Gastroesophageal sphincter (tissue), 4 donors: Measurements from ENCODE around the gene ALDH2. TPM values are rescaled to one million over a fixed set of nuclear protein-coding genes. Genes with fewer than 3 reads are reported as not detected.
"Not testable (repeated sequence)": the region's sequence is repeated elsewhere in the genome, so short reads cannot be mapped to it uniquely, and the experiment has no call there.

Experiments used
- ATAC-seq: fragments of 150-250 bp; one replicate; pipeline ENCODE4 v1.9.1; 2016; ENCODE audit warnings: mild to moderate bottlenecking, moderate library complexity
- H3K27ac ChIP-seq, 4 donors: fragments of 200-600 bp; sonication (generic) in 3 of 4; 1 replicate in 3 of 4; 2 replicates in 1 of 4; pipeline ENCODE4 v1.5.1; 2016 to 2019
- H3K27me3 ChIP-seq: fragments of 200-600 bp; sonication (generic); one replicate; pipeline ENCODE4 v1.5.1; 2019
- H3K36me3 ChIP-seq, 2 donors: fragments of 200-600 bp; sonication (generic); one replicate each; pipeline ENCODE4 v1.5.1; 2019; ENCODE audit warnings: control low read depth in 1 of 2
- H3K4me1 ChIP-seq, 3 donors: fragments of 200-600 bp; sonication (generic); 1 replicate in 2 of 3; 2 replicates in 1 of 3; pipeline ENCODE4 v1.5.1; 2016 to 2019; ENCODE audit warnings: control low read depth in 2 of 3
- H3K4me3 ChIP-seq, 2 donors: fragments of 200-600 bp; sonication (generic); one replicate each; pipeline ENCODE4 v1.5.1; 2019; ENCODE audit warnings: mild to moderate bottlenecking in 1 of 2, moderate library complexity in 1 of 2
- H3K9me3 ChIP-seq, 3 donors: fragments of 200-600 bp; sonication (generic); one replicate each; pipeline ENCODE4 v1.5.1; 2017 to 2019; ENCODE audit warnings: control low read depth in 2 of 3
- EP300 ChIP-seq: sonication (generic); formaldehyde crosslinking; IDR thresholded peaks from one replicate; pipeline ENCODE4 v1.6.1; 2017; ENCODE audit warnings: antibody characterized with exemption, mild to moderate bottlenecking
- POLR2A ChIP-seq, 2 donors: fragments of 450-650 bp; IDR thresholded peaks; one replicate each; pipeline ENCODE4 v1.6.1; 2017; ENCODE audit warnings: antibody characterized with exemption in 2 of 2, mild to moderate bottlenecking in 2 of 2, moderate library complexity in 1 of 2
- POLR2AphosphoS5 ChIP-seq: sonication (generic); formaldehyde crosslinking; IDR thresholded peaks from one replicate; pipeline ENCODE4 v1.6.1; 2017; ENCODE audit warnings: antibody characterized with exemption
- WGBS, 2 donors: methylation state at CpG; one replicate each; pipeline ENCODE4 v1.1.5; 2018; ENCODE audit warnings: low coverage in 1 of 2; 5-methylcytosine and 5-hydroxymethylcytosine counted together
- total RNA-seq, 4 donors: library from RNA; depleted of rRNA; stranded (reverse); fragments of >200 nt; gene quantifications; one replicate each; pipeline ENCODE4 v1.1.0, GENCODE V29; 2016
- TF ChIP-seq, protein P1 (sequence below), 4 experiments: fragments of 200-600 bp in 2 of 4; fragments of 450-650 bp in 2 of 4; sonication (generic) in 1 of 4; IDR thresholded peaks; one replicate each; pipeline ENCODE4 v1.5.1; 2017 to 2019; ENCODE audit warnings: antibody characterized with exemption in 4 of 4, mild to moderate bottlenecking in 2 of 4, moderate library complexity in 2 of 4

ALDH2 gene
- total RNA-seq, 4 donors from 2014 or later = 197 to 245 (median 209) TPM

DNA sequence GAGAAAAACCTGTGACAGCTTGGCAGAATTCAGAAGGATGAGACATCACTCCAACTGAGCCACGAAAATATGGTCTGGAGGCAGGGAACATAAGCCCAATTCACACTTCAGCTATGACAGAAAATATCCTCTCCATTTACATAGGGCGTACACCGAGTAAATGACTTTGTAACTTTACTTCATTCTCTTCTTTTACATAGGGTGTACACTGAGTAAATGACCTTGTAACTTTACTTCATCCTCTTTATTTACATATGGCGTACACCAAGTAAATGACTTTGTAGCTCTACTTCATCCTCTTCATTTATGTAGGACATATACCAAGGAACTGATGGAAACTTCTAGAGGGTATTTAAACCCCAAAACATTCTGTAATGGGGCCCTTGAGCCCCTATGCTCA, 61.2 kb downstream of the ALDH2 start:
- WGBS, 2 donors = 76 to 95% methylated on average over 4 of the region's 4 CpGs

DNA sequence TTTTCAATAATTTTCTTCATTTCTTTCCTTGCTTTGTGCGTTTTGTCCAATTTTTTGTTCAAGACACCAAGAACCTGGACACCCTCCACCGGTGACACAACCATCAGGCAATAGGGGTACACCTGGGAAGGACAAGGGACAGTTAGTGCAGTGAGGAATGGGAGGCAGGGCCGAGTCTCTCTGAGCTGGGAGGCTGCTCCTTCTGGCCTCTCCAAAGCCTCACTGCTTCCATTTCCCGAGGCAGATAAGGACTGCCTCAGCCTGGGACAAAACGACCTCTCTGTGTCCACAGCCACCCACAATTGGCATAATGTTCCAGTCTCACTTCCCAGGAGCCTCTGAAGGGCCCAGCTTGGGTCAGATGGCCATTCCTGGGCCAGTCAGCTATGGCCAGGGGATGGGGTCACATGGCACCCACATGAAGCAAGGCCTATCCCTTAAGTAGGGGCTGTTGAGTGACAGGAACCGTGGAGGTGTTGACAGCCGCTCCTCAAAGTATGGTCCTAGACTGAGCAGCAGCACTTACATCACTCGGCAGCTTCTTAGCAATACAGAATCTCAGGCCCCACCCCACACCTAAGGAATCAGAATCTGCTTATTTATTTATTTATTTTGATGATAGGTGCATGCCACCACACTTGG, 61.7 kb downstream of the ALDH2 start:
- TF ChIP-seq POLR2AphosphoS5 (no peak), EP300 (no peak), POLR2A (IDR thresholded peaks at IDR 0.05) (no peak)
- TF ChIP-seq, protein P1, sequence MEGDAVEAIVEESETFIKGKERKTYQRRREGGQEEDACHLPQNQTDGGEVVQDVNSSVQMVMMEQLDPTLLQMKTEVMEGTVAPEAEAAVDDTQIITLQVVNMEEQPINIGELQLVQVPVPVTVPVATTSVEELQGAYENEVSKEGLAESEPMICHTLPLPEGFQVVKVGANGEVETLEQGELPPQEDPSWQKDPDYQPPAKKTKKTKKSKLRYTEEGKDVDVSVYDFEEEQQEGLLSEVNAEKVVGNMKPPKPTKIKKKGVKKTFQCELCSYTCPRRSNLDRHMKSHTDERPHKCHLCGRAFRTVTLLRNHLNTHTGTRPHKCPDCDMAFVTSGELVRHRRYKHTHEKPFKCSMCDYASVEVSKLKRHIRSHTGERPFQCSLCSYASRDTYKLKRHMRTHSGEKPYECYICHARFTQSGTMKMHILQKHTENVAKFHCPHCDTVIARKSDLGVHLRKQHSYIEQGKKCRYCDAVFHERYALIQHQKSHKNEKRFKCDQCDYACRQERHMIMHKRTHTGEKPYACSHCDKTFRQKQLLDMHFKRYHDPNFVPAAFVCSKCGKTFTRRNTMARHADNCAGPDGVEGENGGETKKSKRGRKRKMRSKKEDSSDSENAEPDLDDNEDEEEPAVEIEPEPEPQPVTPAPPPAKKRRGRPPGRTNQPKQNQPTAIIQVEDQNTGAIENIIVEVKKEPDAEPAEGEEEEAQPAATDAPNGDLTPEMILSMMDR (IDR thresholded peaks at IDR 0.05) = no peak
- no peak overlapping the region for H3K4me3 ChIP-seq
- 86 to 90% methylated on average over 2 to 4 of the region's 8 CpGs for WGBS, 2 donors
- no peaks in the 10 kb centered on the region for H3K9me3 ChIP-seq
- no peaks in the 10 kb centered on the region for H3K36me3 ChIP-seq
- no peaks in the 10 kb centered on the region for H3K4me1 ChIP-seq
- no peak for ATAC-seq
- no peak overlapping the region for H3K27ac ChIP-seq
- no peaks in the 10 kb centered on the region for H3K27me3 ChIP-seq

More for the DNA sequence above, 61.2 kb downstream of the ALDH2 start:
- no peaks in the 10 kb centered on the region for H3K27me3 ChIP-seq
- H3K36me3 ChIP-seq = no peaks in the 10 kb centered on the region
- H3K4me1 ChIP-seq = no peaks in the 10 kb centered on the region
- H3K27ac ChIP-seq = no peak overlapping the region
- ATAC-seq = no peak
- no peak overlapping the region for H3K4me3 ChIP-seq
- no peak for TF ChIP-seq POLR2AphosphoS5
- TF ChIP-seq, protein P1 (IDR thresholded peaks at IDR 0.05) = no peak
- no peaks in the 10 kb centered on the region for H3K9me3 ChIP-seq

DNA sequence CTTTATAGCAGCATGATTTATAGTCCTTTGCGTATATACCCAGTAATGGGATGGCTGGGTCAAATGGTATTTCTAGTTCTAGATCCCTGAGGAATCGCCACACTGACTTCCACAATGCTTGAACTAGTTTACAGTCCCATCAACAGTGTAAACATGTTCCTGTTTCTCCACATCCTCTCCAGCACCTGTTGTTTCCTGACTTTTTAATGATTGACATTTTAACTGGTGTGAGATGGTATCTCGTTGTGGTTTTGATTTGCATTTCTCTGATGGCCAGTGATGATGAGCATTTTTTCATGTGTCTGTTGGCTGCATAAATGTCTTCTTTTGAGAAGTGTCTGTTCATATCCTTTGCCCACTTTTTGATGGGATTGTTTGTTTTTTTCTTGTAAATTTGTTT, 62.9 kb downstream of the ALDH2 start:
- H3K4me1 ChIP-seq, H3K4me3 ChIP-seq, H3K27me3 ChIP-seq, H3K27ac ChIP-seq, H3K9me3 ChIP-seq, ATAC-seq, H3K36me3 ChIP-seq: not testable (repeated sequence)
- WGBS, 2 donors = 80 to 87% methylated on average over 1 to 3 of the region's 3 CpGs

DNA sequence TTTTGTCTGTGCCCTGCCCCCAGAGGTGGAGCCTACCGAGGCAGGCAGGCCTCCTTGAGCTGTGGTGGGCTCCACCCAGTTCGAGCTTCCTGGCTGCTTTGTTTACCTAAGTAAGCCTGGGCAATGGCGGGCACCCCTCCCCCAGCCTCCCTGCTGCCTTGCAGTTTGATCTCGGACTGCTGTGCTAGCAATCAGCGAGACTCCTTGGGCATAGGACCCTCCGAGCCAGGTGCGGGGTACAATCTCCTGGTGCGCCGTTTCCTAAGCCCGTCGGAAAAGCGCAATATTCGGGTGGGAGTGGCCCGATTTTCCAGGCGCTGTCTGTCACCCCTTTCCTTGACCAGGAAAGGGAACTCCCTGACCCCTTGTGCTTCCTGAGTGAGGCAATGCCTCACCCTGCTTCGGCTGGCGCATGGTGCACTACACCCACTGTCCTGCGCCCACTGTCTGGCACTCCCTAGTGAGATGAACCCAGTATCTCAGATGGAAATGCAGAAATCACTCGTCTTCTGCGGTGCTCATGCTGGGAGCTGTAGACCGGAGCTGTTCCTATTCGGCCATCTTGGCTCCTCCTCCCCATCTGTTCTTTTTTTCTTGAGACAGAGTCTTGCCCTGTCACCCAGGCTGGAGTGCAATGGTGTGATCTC, 68.1 kb downstream of the ALDH2 start:
- not testable (repeated sequence) for H3K27me3 ChIP-seq, H3K4me3 ChIP-seq, H3K9me3 ChIP-seq, H3K4me1 ChIP-seq, ATAC-seq
- WGBS, 2 donors = 100% methylated on average over 2 of the region's 22 CpGs; no CpG with 5 or more reads in 1 of the 2 donors
- Histone ChIP-seq H3K36me3 (peaks cover 0 to 11% of the 10 kb centered on the region in 2 donors), H3K27ac (peak overlapping the region in 2 of 4 donors; percentile 13 to 31)

DNA sequence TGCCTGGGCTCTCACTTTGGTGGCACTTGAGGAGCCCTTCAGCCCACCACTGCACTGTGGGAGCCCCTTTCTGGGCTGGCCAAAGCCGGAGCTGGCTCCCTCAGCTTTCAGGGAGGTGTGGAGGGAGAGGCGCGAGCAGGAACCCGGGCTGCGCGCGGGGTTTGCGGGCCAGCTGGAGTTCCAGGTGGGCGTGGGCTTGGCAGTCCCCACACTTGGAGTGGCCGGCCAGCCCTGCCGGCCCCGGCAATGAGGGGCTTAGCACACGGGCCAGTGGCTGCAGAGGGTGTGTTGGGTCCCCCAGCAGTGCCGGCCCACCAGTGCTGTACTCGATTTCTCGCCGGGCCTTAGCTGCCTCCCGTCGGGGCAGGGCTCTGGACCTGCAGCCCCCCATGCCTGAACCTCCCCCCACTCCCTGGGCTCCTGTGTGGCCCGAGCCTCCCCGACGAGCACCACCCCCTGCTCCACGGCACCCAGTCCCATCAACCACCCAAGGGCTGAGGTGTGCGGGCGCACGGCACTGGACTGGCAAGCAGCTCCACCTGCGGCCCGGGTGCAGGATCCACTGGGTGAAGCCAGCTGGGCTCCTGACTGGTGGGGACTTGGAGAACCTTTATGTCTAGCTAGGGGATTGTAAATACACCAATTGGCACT, 68.9 kb downstream of the ALDH2 start:
- not testable (repeated sequence) for H3K27me3 ChIP-seq, H3K4me3 ChIP-seq, ATAC-seq, H3K9me3 ChIP-seq
- Histone ChIP-seq H3K4me1 (peaks cover 0 to 11% (median 7%) of the 10 kb centered on the region in 3 donors), H3K27ac (peak overlapping the region in 2 of 4 donors; percentile 13 to 31), H3K36me3 (peaks cover 0 to 15% of the 10 kb centered on the region in 2 donors)
- WGBS, 2 donors = 100% methylated on average over 6 of the region's 28 CpGs; no CpG with 5 or more reads in 1 of the 2 donors

DNA sequence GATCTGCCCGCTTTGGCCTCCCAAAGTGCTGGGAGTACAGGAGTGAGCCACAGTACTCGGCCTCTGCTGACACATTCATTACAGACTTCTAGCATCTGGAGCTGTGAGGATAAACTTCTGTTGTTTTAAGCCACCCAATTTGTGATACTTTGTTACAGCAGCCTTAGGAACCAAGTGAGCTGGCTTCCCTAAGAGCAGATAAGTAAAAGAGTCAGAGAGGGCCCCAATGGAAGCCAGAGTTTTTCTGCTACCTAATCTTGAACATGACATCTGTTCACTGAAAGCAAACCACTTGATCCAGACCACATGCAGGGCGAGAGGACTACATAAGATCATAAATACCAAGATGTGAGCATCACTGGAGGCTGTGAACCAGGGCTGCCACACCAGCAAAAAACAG, 71.6 kb downstream of the ALDH2 start:
- peaks cover 4% of the 10 kb centered on the region for H3K27me3 ChIP-seq
- no peak overlapping the region for H3K4me3 ChIP-seq
- H3K27ac ChIP-seq = no peak overlapping the region
- H3K36me3 ChIP-seq = peaks cover 0 to 15% of the 10 kb centered on the region in 2 donors
- no peaks in the 10 kb centered on the region for H3K9me3 ChIP-seq
- H3K4me1 ChIP-seq = peaks cover 0 to 26% (median 12%) of the 10 kb centered on the region in 3 donors
- WGBS, 2 donors = 74 to 86% methylated on average over 2 of the region's 3 CpGs
- ATAC-seq = no peak
- TF ChIP-seq POLR2AphosphoS5 (no peak), EP300 (no peak), POLR2A (IDR thresholded peaks at IDR 0.05) (no peak)
- TF ChIP-seq, protein P1 (IDR thresholded peaks at IDR 0.05) = no peak
